Kidney epithelial cell (primary cell): Measurements from ENCODE around the gene GLYATL1. TPM values are rescaled to one million over a fixed set of nuclear protein-coding genes. Genes with fewer than 3 reads are reported as not detected.

Experiments used
- DNase-seq: peaks from one replicate; pipeline ENCODE4 v3.0.0-alpha.2; 2010; ENCODE audit warnings: low read depth
- H3K27me3 ChIP-seq: 2 replicates; pipeline ENCODE4 v1.6.0; 2011; ENCODE audit warnings: low read length; ENCODE audit not compliant: control insufficient read depth, insufficient read depth
- H3K36me3 ChIP-seq: 2 replicates; pipeline ENCODE4 v1.5.1; 2011; ENCODE audit warnings: low read length; ENCODE audit not compliant: control insufficient read depth, insufficient read depth
- H3K4me3 ChIP-seq: 2 replicates; pipeline ENCODE4 v1.5.1; 2011; ENCODE audit warnings: low read depth, mild to moderate bottlenecking, control low read depth, low read length
- CTCF ChIP-seq: IDR thresholded peaks from 2 replicates; pipeline ENCODE4 v1.5.1; 2011; ENCODE audit warnings: mild to moderate bottlenecking, moderate library complexity, low read length, control low read depth, inconsistent platforms; ENCODE audit not compliant: insufficient read depth, poor library complexity, severe bottlenecking
- total RNA-seq: library from RNA; depleted of rRNA; stranded (reverse); fragments of >200 nt; gene quantifications from 2 replicates; pipeline ENCODE4 v1.2.3, GENCODE V29; 2015

GLYATL1 gene
- total RNA-seq = 0.84 and 2.1 TPM in 2 replicates

- Histone ChIP-seq H3K36me3 (no peaks in the 10 kb centered on the region), H3K27me3 (no peaks in the 10 kb centered on the region), H3K4me3 (no peak within 1 kb of the TSS)
- no peak for TF ChIP-seq CTCF
- DNase-seq = no peak
Measured at GRCh38 chr11:58939277-58939676, at the start of gene GLYATL1. GLYATL1 (plus strand) TSS chr11:58939488; CDS start chr11:58947088, 7,600 bp downstream.

DNA sequence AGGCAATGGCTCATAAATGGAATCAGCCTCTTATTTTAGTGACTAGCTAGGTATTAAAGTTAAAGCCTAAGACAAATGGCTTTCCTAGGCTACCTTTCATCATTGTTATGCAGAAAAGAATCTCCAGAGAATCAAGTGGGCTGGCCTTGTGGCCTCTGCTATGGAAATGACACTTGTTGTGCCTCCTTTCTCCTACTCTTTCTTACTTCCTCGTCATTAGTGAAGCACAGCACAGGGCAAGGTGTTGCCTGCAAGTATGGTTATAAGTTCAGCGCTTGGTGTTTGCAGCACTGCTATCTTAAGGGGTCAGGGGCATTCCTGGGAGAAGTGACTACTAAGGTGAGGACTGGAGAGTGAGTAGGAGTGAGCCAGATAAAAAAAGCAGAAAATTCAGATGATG lies 45.4 kb upstream of the GLYATL1 start:
- no peak for TF ChIP-seq CTCF
- Histone ChIP-seq H3K36me3 (no peaks in the 10 kb centered on the region), H3K4me3 (no peak overlapping the region), H3K27me3 (no peaks in the 10 kb centered on the region)
- no peak for DNase-seq

GRCh38 chr11:58898106-58898505 lies 41.2 kb upstream of the GLYATL1 start:
- no peak for DNase-seq
- Histone ChIP-seq H3K36me3 (no peaks in the 10 kb centered on the region), H3K4me3 (no peak overlapping the region), H3K27me3 (no peaks in the 10 kb centered on the region)
- no peak for TF ChIP-seq CTCF

- no peaks in the 10 kb centered on the region for H3K27me3 ChIP-seq
- H3K4me3 ChIP-seq = peak overlapping the region; percentile 12
- no peak for DNase-seq
- TF ChIP-seq CTCF = peak; percentile 79
- H3K36me3 ChIP-seq = no peaks in the 10 kb centered on the region
Measured at GRCh38 chr11:58900479-58901420, 38.5 kb upstream of the GLYATL1 start.

- Histone ChIP-seq H3K4me3 (no peak overlapping the region), H3K36me3 (no peaks in the 10 kb centered on the region), H3K27me3 (no peaks in the 10 kb centered on the region)
- DNase-seq = no peak
- no peak for TF ChIP-seq CTCF
Measured at GRCh38 chr11:58902881-58903280, 36.4 kb upstream of the GLYATL1 start.
